Stimulated activated CD4-positive, alpha-beta T cell treated with anti-CD3 and anti-CD28 coated beads, Interleukin-1b, Interleukin-23, amount 100 ng/mL, for 24 hours (primary cell): ENCODE measurements around the gene SNX21.
A peak's percentile ranks its signal among the peaks of the same experiment; 100 is the strongest.
"Not testable (repeated sequence)": the region's sequence is repeated elsewhere in the genome, so short reads cannot be mapped to it uniquely, and the experiment has no call there.

Experiments used
- DNase-seq, 4 experiments: peaks; one replicate each; pipeline ENCODE4 v3.0.0-alpha.2; 2020; ENCODE audit warnings: low read depth in 4 of 4, low spot score in 1 of 4

SNX21 gene

DNA sequence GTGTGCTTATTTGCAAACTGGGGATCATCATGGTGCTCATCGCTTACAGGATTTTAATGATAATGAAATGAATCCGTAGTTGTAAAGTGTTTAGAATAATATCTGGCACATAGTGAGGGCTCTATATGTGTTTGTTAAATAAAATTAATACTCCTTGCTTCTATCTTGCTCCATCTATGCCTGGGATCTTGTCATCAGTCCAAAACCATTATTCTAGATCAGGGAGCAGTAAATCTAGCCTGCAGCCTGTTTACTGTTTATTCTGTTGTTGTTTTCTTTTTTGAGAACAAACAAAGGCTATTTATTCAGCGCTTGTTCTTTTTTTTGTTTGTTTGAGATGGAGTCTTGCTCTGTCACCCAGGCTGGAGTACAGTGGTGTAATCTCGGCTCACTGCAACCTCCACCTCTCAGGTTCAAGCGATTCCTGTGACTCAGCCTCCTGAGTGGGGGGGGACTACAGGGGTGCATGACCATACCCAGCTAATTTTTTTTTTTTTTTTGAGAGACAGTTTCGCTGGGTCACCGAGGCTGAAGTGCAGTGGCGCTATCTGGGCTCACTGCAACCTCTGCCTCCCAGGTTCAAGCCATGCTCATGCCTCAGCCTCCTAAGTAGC lies 15.5 kb downstream of the SNX21 start:
- DNase-seq: no peak

DNA sequence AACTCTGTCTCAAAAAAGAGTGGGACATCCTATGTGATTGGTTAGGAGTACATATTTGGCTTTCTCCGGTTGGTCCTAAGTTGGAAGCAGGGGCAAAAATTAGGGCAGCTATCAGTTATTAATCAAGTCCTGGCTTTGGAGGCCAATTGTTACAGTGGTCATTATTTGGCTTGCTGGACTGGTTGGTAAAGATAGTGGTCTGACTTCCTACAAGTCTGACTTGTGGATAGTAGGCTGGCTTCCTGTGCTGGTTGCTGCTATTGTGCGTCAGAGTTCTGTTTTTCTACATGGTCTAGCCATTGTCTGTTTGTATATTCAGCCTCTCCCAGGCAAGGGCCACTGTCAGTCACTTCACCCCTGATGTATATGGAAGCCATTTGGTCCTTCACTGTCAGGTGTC lies 16.6 kb downstream of the SNX21 start:
- no peak for DNase-seq

DNA sequence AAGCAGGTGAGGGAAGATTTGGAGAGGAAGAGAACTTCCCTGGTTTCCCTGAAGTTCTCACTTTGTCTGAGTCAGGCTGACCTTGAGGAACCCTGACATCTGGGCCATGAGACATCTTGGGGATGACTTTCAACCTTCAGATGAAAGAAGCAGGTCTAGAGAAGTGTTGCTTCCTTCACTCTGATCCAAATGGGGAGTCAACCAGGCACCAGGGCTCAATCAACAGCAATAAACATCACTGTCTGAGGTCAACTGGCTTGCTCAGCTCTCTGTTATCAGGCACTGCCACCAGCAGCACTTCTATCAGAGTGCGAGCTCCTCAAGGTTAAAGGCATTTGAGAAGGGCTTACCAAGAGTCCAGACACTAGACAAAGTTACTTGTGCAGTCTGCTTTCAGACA lies 17.3 kb downstream of the SNX21 start:
- no peak for DNase-seq

DNA sequence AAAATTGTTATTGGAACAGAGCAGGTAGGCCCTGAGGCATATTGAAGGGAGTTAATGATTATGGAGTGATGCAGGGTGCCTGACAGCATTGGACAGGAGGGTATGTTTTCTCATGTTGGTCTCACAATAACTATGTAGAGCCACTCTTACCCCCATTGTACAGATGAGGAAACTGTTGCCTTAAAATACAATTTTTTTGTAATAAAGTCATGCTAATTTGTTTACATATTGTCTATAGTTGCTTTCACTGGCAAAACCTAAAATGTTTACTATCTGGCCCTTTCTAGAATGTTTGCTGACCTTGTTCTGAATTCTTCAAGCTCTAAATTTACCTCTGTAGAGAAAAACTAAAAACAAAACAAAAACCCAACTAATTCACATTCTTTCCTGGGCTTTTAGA lies 17.9 kb downstream of the SNX21 start:
- DNase-seq: no peak

DNA sequence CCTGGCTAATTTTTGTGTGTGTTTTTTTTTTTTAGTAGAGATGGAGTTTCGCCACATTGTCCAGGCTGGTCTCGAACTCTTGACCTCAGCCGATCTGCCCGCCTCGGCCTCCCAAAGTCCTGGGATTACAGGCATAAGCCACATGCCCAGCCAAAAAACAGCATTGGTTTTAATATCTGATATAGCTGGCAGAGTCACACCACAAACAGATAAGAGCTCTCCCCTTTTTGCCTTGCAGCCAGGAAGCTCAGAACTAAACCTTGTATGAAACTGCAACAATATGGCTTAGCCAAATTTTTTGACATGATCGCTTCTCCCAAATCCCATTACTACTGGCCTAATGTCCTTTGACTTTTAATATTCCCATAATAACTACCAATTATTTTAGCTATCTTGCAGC lies 18.7 kb downstream of the SNX21 start:
- no peak for DNase-seq

DNA sequence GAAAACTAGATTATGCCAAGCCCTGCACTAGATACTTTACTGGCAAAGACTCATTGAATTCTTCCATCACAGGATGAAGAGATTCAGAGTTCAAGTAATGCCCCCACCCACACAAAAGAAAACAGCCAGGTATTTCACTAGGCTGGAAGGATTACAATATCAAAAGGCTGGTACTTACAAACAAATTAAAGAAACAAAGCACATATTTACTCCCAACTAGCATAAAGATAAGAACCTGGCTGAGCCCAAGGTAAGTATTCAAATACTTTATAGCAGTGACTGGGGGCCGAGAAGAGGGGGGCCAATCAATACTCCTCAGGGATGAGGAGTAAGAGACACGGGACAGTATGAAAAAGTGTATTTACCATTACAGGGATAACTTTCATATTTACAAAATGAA lies 19.9 kb downstream of the SNX21 start:
- no peak for DNase-seq

DNA sequence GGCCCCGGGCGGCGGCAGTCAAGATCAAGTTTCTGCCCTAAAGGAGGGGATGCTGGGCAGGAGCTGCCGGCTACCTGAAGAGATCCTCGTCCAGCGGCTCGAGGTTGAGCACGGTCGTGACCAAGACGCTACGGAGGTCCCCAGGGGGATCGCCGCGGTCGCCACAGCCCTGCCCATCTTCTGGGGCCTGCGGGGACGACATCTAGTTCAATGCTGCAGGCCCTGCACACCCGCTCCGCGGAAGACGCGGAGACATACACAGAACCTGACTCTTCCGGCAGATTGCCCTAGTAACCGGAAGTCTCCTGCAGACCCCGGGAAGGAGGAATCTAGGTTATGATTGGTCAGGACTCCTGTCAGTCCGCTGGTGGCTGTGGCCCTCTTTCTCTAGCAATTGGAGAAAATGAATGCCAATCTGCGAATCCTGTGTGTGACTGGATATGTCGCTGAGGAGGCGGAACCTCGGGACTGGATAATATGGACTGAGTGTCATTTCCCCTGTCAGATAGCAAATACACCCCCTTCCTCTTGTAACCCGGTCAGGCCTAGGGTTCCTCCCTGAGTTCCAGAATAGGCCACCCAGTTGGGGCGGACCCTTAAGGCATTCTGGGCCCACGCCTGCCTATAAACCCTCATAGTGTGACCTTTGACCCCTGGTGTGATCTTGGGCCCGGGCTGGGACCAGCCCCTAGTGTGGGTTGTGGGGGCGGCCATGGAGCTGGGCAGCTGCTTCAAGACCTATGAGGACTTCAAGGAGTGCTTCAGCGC lies 23.7 kb downstream of the SNX21 start, which contains the start of the genes ACOT8 and ZSWIM3:
TSS of gene ACOT8 (minus strand) at position 279 of the 768 bp plus-strand sequence. CDS start at position 202, 77 bp downstream.
TSS of gene ZSWIM3 (plus strand) at position 501 of the 768 bp plus-strand sequence. CDS start at position 713, 212 bp downstream.
- peak; percentile 79 to 90 (median 86) for DNase-seq

DNA sequence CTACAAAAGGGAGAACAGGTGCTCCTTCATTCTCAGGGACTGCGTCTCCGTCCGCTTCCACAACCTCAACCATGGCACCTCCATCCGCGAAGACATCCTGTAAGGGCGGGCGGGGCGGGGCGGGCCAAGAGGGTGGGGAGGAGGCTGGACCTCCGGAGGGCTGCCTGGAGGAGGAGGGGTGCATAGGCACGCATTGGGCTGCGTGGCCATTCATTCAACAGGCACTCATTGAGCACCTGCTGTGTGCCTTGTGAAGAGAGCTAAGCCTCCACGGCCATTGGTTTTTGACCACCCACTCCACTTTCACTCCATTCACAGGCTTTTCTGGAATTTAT lies 24.2 kb downstream of the SNX21 start:
- DNase-seq: no peak

DNA sequence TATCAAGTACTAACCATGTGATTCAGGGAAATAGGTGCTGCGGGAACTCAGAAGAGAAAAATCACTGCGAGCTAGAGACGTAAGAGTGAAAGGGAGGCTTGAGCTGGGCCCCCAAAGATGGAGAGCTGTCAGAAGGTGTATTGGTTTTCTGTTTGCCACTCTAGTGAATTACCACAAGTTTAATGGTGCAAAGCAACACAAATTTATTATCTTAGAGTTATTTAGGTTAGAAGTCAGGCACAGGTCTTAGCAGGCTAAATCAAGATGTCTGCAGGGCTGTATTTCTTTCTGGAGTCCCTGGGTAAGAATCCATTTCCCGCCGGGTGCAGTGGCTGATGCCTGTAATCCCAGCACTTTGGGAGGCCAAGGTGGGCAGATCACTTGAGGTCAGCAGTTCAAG lies 26.3 kb downstream of the SNX21 start:
- no peak for DNase-seq

DNA sequence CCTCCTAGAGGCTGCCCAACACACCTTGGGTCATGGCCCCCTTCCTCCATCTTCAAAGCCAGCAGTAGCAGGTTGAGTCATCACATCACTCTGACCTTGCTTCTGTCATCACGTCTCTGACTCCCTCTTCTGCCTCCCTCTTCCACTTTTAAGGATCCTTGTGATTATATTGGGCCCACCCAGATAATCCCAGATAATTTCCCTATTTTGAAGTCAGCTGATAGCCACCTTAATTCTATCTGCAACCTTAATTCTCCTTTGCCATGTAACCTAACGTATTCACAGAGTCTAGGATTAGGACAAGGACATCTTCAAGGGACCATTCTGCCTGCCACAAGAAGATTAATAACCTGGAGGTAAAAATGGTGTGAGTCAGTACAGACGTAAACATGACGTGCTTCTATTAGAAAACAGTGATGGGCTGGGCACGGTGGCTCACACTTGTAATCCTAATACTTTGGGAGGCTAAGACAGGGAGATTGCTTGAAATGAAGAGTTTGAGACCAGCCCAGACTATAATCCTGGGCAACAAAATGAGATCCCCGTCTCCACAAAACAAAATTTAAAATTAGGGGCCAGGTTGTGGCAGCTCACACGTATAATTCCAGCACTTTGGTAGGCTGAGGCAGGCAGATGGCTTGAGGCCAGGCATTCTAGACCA lies 27.1 kb downstream of the SNX21 start:
- no peak for DNase-seq

DNA sequence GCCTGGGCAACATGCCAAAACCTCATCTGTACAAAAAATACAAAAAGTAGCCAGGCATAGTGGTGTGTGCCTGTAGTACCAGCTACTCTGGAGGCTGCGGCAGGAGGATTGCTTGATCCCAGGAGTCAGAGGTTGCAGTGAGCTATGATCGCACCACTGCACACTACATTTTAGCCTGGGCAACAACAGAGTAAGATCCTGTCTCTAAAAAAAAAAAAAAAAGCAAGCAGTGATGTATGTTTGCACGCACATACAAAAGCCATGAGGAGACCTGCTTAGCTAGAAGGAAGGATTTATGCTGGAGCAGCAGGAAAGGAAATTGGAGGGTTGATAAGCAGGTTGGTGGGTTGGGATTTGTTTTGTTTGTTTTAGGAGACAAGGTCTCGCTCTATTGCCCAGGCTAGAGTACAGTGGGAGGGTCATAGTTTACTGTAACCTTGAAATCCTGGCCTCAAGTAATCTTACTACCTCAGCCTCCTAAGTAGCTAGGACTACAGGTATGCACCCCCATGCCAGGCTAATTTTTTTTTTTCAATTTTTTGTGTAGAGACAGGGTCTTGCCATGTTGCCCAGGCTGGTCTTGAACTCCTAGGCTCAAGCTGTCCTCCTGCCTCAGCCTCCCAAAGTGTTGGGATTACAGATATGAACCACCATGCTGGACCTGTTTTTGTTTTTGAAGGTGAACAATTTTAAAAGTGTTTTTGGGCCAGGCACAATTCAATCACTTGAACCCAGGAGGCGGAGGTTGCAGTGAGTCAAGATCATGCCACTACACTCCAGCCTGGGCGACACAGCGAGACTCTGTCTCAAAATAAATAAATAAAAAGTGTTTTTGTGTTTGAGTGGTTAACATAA lies 27.8 kb downstream of the SNX21 start:
- DNase-seq: no peak

DNA sequence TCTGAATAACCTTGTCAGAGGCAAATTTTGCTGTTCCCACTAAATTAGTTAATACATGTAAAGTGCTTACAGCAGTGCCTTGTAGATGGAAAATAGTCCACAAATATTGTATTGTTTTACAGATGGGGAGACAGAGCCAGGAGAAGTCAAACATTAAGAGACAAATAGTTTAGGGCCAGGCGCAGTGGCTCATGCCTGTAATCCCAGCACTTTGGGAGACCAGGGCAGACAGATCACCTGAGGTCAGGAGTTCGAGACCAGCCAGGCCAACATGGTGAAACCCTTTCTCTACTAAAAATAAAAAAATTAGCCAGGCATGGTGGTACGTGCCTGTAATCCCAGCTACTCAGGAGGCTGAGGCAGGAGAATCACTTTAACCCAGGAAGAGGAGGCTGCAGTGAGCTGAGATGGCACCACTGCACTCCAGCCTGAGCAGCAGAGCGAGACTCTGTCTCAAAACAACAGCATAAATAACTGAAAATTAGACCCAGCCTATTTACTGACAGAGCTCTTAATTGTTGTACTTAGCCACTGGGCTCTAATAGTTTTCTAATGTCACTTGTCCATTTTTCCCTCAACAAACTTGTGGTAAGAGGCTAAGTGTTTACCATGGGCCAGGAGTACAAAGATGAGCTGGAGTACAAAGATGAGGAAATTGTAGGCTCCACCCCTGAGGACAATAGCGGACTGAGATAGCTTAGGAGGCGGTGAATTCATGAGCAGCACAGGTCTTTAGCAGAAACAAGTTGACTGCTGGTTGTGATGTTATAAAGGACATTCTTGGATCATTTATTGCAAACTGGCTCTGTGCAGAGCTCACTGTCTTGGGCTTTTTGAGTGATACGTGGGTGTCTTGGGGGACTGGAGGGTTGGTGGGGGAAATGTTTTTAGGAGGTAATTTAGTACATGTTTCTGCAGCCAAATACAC lies 30.2 kb downstream of the SNX21 start:
- DNase-seq: no peak

DNA sequence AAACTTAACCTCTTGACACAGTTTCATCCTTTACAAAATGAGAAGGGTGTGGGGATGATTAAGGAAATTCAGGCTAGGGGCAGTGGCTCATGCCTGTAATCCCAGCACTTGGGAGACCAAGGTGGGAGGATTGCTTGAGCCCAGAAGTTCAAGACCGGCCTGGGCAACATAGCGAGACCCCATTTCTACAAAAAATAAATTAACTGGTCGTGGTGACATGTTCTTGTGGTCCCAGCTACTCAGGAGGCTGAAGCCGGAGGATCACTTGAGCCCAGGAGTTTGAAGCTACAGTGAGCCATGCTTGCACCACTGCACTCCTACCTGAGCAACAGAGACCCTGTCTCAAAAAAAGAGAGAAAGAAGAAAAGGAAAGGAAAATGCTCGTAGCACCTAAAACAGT lies 32.9 kb downstream of the SNX21 start:
- DNase-seq: no peak

DNA sequence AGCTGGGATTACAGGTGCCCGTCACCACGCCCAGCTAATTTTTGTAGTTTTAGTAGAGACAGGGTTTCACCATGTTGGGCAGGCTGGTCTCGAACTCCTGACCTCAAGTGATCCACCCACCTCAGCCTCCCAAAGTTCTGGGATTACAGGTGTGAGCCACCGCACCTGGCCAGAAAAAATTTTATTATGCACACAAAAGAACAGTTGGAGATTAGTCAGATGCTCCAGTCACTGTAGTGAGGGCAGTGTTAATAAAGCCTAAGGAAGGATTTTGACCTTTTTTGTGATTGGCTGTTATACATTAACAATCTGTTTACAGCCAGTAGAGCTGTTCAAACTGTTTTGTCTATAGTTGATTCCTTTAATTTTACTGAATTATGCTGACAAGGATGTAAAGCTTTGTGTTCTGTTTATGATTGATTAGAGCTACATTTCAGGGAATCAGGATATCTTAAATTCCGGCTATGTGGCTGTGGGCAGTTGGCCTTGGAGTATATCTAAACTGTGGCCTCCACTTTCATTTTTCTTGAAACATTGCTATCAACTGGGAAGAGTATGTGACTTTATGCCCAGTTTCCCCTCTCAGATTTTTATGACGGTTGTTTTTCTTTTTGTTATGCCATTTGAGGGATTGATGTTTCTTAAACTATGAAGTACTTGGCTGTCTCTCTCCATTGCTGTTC lies 33.7 kb downstream of the SNX21 start:
- no peak for DNase-seq

DNA sequence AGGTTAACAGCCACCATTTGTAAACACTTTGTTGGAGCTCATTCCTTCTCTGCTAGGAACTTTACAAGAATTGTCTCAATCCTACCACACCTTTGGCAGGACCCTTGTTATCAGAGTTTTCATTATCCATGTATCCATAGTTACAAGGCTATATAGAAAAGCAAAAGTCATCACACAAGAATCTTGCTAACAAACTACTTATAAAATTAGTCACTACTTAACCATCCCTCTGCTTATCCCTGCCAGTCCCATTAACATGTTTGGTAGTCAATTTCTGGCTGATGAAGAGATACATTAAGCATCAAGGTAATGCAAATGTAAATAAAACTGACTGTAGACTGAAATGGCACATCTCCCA lies 34.2 kb downstream of the SNX21 start:
- no peak for DNase-seq

DNA sequence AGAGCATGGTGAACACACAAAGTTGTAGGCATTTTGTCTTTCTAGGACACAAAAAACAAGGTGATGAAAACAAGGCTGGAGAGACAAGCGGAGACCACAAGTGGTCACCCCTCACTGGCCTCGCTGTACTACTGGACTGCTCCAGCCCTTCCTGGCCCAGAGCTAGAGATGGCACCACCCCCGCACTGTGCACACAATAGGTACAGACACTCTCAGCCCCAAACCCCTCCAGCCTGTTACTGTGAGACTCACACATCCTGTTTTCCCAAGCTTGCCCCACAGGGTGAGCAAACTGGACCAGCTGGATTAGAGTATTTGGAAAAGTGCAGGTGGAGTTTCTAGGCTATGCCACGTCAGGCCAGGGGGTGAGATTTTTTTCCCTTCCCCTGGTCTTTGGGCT lies 39.0 kb downstream of the SNX21 start:
- DNase-seq: no peak

DNA sequence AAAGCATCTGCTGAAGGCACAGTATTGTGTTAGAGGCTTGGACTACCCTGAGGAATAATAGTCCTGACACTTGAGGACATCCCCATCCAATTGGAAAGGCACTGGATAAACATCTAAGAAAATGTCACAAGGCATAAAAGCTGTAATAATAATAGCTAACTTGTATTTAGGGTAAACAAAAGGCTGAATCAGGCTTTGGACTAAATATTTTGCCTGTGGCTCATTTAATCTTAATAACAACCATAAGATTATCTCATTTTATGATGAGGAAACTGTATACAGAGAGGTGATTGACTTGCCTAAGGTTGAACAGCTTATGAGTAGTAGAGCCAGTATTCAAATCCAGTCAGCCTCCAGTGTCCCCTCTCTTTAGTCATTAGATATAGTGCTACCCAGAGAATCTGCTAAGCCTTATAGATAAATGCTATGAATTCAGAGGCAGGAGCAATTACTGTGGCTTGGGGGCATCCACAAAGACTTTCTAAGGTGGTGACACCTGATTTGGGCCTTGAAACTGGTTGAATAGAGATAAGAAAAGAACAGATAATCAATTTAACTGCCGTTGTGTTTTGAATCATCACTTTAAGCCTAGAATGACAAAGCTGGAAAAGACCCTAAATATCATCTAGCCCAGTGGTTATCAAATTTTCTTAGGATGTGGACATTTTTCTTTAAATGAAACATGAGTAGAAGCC lies 40.0 kb downstream of the SNX21 start:
- no peak for DNase-seq

DNA sequence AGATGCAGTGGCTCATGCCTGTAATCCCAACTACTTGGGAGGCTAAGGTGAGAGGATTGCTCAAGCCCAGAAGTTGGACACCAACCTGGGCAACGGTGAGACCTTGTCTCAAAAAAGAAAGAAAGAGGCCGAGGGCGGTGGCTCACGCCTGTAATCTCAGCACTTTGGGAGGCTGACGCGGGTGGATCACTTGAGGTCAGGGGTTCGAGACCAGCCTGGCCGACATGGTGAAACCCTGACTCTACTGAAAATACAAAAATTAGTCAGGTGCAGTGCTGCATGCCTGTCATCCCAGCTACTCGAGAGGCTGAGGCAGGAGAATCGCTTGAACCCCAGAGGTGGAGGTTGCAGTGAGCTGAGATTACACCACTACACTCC lies 40.5 kb downstream of the SNX21 start:
- DNase-seq: not testable (repeated sequence)

DNA sequence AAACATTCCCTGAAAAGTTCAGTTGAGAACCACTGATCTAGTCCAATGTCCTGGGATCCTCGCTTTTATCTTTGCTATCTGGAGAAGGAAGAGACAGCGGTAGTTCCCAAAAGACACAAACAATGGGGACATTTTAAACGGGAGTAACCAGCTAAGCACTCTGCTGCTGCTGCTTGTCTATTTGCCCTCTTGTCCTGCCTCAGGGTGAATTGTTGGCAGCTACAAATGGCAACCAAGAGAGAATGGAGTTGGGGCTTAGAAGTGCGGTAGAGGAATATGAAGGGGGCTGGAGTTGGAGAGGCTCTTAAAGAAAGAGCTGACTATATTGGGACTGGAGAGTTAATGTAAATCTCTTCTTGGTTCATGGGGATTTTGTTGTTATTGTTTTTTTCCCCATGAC lies 41.0 kb downstream of the SNX21 start:
- no peak for DNase-seq
